ENCODE results near the gene STARD8.

Gene STARD8

GRCh38 chrX:68692651-68693050 lies 45.2 kb downstream of the STARD8 start:
- no peak for DNase-seq (ENCODE audit: low read depth in 2 of 2)

- no peak for DNase-seq (ENCODE audit: low read depth in 2 of 2)
Observed at GRCh38 chrX:68693481-68694434, 46.3 kb downstream of the STARD8 start.

GRCh38 chrX:68694435-68695205 lies 47.2 kb downstream of the STARD8 start:
- no peak for DNase-seq (ENCODE audit: low read depth in 2 of 2)

GRCh38 chrX:68695206-68695845 lies 47.9 kb downstream of the STARD8 start:
- no peak for DNase-seq (ENCODE audit: low read depth in 2 of 2)

GRCh38 chrX:68696267-68696990 lies 49.0 kb downstream of the STARD8 start:
- DNase-seq (ENCODE audit: low read depth in 2 of 2) = no peak

GRCh38 chrX:68697036-68697435 lies 49.6 kb downstream of the STARD8 start:
- DNase-seq (ENCODE audit: low read depth in 2 of 2) = no peak

- DNase-seq (ENCODE audit: low read depth in 2 of 2) = no peak
Observed at GRCh38 chrX:68697465-68698125, 50.1 kb downstream of the STARD8 start.

- DNase-seq (ENCODE audit: low read depth in 2 of 2) = no peak
Observed at GRCh38 chrX:68698942-68699341, 51.5 kb downstream of the STARD8 start.

- no peak for DNase-seq (ENCODE audit: low read depth in 2 of 2)
Observed at GRCh38 chrX:68699960-68700746, 52.7 kb downstream of the STARD8 start.

GRCh38 chrX:68703369-68703768 lies 55.9 kb downstream of the STARD8 start:
- no peak for DNase-seq (ENCODE audit: low read depth in 2 of 2)

- DNase-seq (ENCODE audit: low read depth in 2 of 2) = no peak
Observed at GRCh38 chrX:68703846-68704245, 56.4 kb downstream of the STARD8 start.

GRCh38 chrX:68705986-68706385 lies 58.5 kb downstream of the STARD8 start:
- DNase-seq (ENCODE audit: low read depth in 2 of 2) = no peak

GRCh38 chrX:68708503-68709290 lies 61.2 kb downstream of the STARD8 start:
- no peak for DNase-seq (ENCODE audit: low read depth in 2 of 2)

- no peak for DNase-seq (ENCODE audit: low read depth in 2 of 2)
Observed at GRCh38 chrX:68710870-68711576, 63.6 kb downstream of the STARD8 start.

- no peak for DNase-seq (ENCODE audit: low read depth in 2 of 2)
Observed at GRCh38 chrX:68711845-68712244, 64.4 kb downstream of the STARD8 start.

GRCh38 chrX:68714856-68715255 lies 67.4 kb downstream of the STARD8 start:
- no peak for DNase-seq (ENCODE audit: low read depth in 2 of 2)

- no peak for DNase-seq (ENCODE audit: low read depth in 2 of 2)
Observed at GRCh38 chrX:68717196-68717595, 69.7 kb downstream of the STARD8 start.

- no peak for DNase-seq (ENCODE audit: low read depth in 2 of 2)
Observed at GRCh38 chrX:68717663-68718442, 70.4 kb downstream of the STARD8 start.
